ENCODE measurements around the gene PXDN. TPM values are rescaled to one million over a fixed set of nuclear protein-coding genes. Genes with fewer than 3 reads are reported as not detected.
"Not testable (repeated sequence)": the region's sequence is repeated elsewhere in the genome, so short reads cannot be mapped to it uniquely, and the experiment has no call there.

Gene PXDN
- total RNA-seq, 2 experiments from 2014 or later: 0.05 TPM; not detected in 1

- intact Hi-C loops (cut with micrococcal nuclease): no loop called here
- CTCF ChIA-PET: interaction anchor here (0.6 kb wide), 1 partner anchor 1051 kb away, joined by 3 read pairs; no protein-coding TSS in a partner anchor
- H3K36me3 Mint-ChIP-seq (ENCODE audit: low read depth): no peaks in the 10 kb centered on the region
- H3K4me3 Mint-ChIP-seq: no peak overlapping the region
- H3K27me3 Mint-ChIP-seq (ENCODE audit: low read depth): peaks cover 23% of the 10 kb centered on the region
- no peak overlapping the region for H3K27ac Mint-ChIP-seq
- no peak for DNase-seq
- no peaks in the 10 kb centered on the region for H3K9me3 Mint-ChIP-seq
- peaks cover 5% of the 10 kb centered on the region for H3K4me1 Mint-ChIP-seq (ENCODE audit: low read depth)
Measured at GRCh38 chr2:1739961-1740715, 4.2 kb downstream of the PXDN start.

- no peak overlapping the region for H3K27ac Mint-ChIP-seq
- H3K4me1 Mint-ChIP-seq (ENCODE audit: low read depth): peaks cover 3% of the 10 kb centered on the region
- peaks cover 18% of the 10 kb centered on the region for H3K27me3 Mint-ChIP-seq (ENCODE audit: low read depth)
- CTCF ChIA-PET: interaction anchor here (0.6 kb wide), 1 partner anchor 1050 kb away, joined by 3 read pairs; no protein-coding TSS in a partner anchor
- no peaks in the 10 kb centered on the region for H3K9me3 Mint-ChIP-seq
- no peak overlapping the region for H3K4me3 Mint-ChIP-seq
- H3K36me3 Mint-ChIP-seq (ENCODE audit: low read depth): no peaks in the 10 kb centered on the region
- intact Hi-C loops (cut with micrococcal nuclease): no loop called here
- DNase-seq: no peak
Measured at GRCh38 chr2:1739322-1739957, 4.9 kb downstream of the PXDN start.

GRCh38 chr2:1738646-1739302 lies 5.5 kb downstream of the PXDN start:
- DNase-seq: no peak
- Mint-ChIP-seq H3K27ac (no peak overlapping the region), H3K36me3 (ENCODE audit: low read depth) (no peaks in the 10 kb centered on the region), H3K27me3 (ENCODE audit: low read depth) (peaks cover 18% of the 10 kb centered on the region), H3K9me3 (no peaks in the 10 kb centered on the region), H3K4me1 (ENCODE audit: low read depth) (peaks cover 3% of the 10 kb centered on the region), H3K4me3 (no peak overlapping the region)
- intact Hi-C loops (cut with micrococcal nuclease): no loop called here
- CTCF ChIA-PET: interaction anchor here (0.7 kb wide), 1 partner anchor 9 kb away, joined by 4 read pairs; no protein-coding TSS in a partner anchor

GRCh38 chr2:1738163-1738562 lies 6.2 kb downstream of the PXDN start:
- Mint-ChIP-seq H3K4me1 (ENCODE audit: low read depth) (peaks cover 3% of the 10 kb centered on the region), H3K4me3 (no peak overlapping the region), H3K36me3 (ENCODE audit: low read depth) (no peaks in the 10 kb centered on the region), H3K9me3 (no peaks in the 10 kb centered on the region), H3K27ac (no peak overlapping the region), H3K27me3 (ENCODE audit: low read depth) (peaks cover 18% of the 10 kb centered on the region)
- CTCF ChIA-PET: interaction anchor here (0.7 to 0.8 kb wide), 2 partner anchors 8 to 13 kb away, joined by 3 to 4 read pairs; no protein-coding TSS in a partner anchor
- no peak for DNase-seq
- intact Hi-C loops (cut with micrococcal nuclease): no loop called here

GRCh38 chr2:1736997-1737480 lies 7.3 kb downstream of the PXDN start:
- no peak overlapping the region for H3K27ac Mint-ChIP-seq
- no peak overlapping the region for H3K4me3 Mint-ChIP-seq
- H3K9me3 Mint-ChIP-seq: no peaks in the 10 kb centered on the region
- CTCF ChIA-PET: interaction anchor here (0.7 kb wide), 1 partner anchor 1373 kb away, joined by 5 read pairs; no protein-coding TSS in a partner anchor
- H3K36me3 Mint-ChIP-seq (ENCODE audit: low read depth): no peaks in the 10 kb centered on the region
- intact Hi-C loops (cut with micrococcal nuclease): no loop called here
- H3K4me1 Mint-ChIP-seq (ENCODE audit: low read depth): no peaks in the 10 kb centered on the region
- H3K27me3 Mint-ChIP-seq (ENCODE audit: low read depth): peaks cover 11% of the 10 kb centered on the region
- no peak for DNase-seq

- CTCF ChIA-PET: no interaction called here
- DNase-seq: no peak
- Mint-ChIP-seq H3K36me3 (ENCODE audit: low read depth) (no peaks in the 10 kb centered on the region), H3K4me1 (ENCODE audit: low read depth) (no peaks in the 10 kb centered on the region), H3K4me3 (no peak overlapping the region), H3K27ac (no peak overlapping the region), H3K9me3 (no peaks in the 10 kb centered on the region), H3K27me3 (ENCODE audit: low read depth) (peaks cover 9% of the 10 kb centered on the region)
- intact Hi-C loops (cut with micrococcal nuclease): no loop called here
Measured at GRCh38 chr2:1736045-1736444, 8.3 kb downstream of the PXDN start.

GRCh38 chr2:1733298-1733697 lies 11.0 kb downstream of the PXDN start:
- H3K4me1 Mint-ChIP-seq (ENCODE audit: low read depth); H3K9me3 Mint-ChIP-seq; H3K4me3 Mint-ChIP-seq; H3K27me3 Mint-ChIP-seq (ENCODE audit: low read depth); H3K36me3 Mint-ChIP-seq (ENCODE audit: low read depth); intact Hi-C loops (cut with micrococcal nuclease); H3K27ac Mint-ChIP-seq; CTCF ChIA-PET; DNase-seq: not testable (repeated sequence)

- Mint-ChIP-seq H3K4me3 (no peak overlapping the region), H3K9me3 (no peaks in the 10 kb centered on the region), H3K36me3 (ENCODE audit: low read depth) (no peaks in the 10 kb centered on the region), H3K27ac (no peak overlapping the region), H3K27me3 (ENCODE audit: low read depth) (peaks cover 9% of the 10 kb centered on the region), H3K4me1 (ENCODE audit: low read depth) (no peaks in the 10 kb centered on the region)
- intact Hi-C loops (cut with micrococcal nuclease): no loop called here
- no peak for DNase-seq
- CTCF ChIA-PET: no interaction called here
Measured at GRCh38 chr2:1731963-1732768, 12.1 kb downstream of the PXDN start.

- Mint-ChIP-seq H3K4me3 (no peak overlapping the region), H3K36me3 (ENCODE audit: low read depth) (no peaks in the 10 kb centered on the region), H3K9me3 (no peaks in the 10 kb centered on the region), H3K27me3 (ENCODE audit: low read depth) (peaks cover 9% of the 10 kb centered on the region), H3K27ac (no peak overlapping the region), H3K4me1 (ENCODE audit: low read depth) (no peaks in the 10 kb centered on the region)
- intact Hi-C loops (cut with micrococcal nuclease): no loop called here
- CTCF ChIA-PET: interaction anchor here (0.8 kb wide), 1 partner anchor 19 kb away, joined by 3 read pairs; no protein-coding TSS in a partner anchor
- no peak for DNase-seq
Measured at GRCh38 chr2:1731447-1731962, 12.8 kb downstream of the PXDN start.

GRCh38 chr2:1730015-1730927 lies 14.0 kb downstream of the PXDN start:
- no peak for DNase-seq
- H3K27me3 Mint-ChIP-seq (ENCODE audit: low read depth): peaks cover 4% of the 10 kb centered on the region
- H3K27ac Mint-ChIP-seq: no peak overlapping the region
- CTCF ChIA-PET: interaction anchor here (0.6 to 1.3 kb wide), 3 partner anchors 8 to 39 kb away, joined by 3 to 4 read pairs (median 3); no protein-coding TSS in a partner anchor
- H3K36me3 Mint-ChIP-seq (ENCODE audit: low read depth): no peaks in the 10 kb centered on the region
- no peaks in the 10 kb centered on the region for H3K4me1 Mint-ChIP-seq (ENCODE audit: low read depth)
- no peak overlapping the region for H3K4me3 Mint-ChIP-seq
- H3K9me3 Mint-ChIP-seq: no peaks in the 10 kb centered on the region
- intact Hi-C loops (cut with micrococcal nuclease): no loop called here

- H3K4me3 Mint-ChIP-seq: no peak overlapping the region
- H3K36me3 Mint-ChIP-seq (ENCODE audit: low read depth): no peaks in the 10 kb centered on the region
- no peaks in the 10 kb centered on the region for H3K4me1 Mint-ChIP-seq (ENCODE audit: low read depth)
- no peak overlapping the region for H3K27ac Mint-ChIP-seq
- DNase-seq: no peak
- H3K9me3 Mint-ChIP-seq: no peaks in the 10 kb centered on the region
- CTCF ChIA-PET: no interaction called here
- H3K27me3 Mint-ChIP-seq (ENCODE audit: low read depth): peaks cover 4% of the 10 kb centered on the region
- intact Hi-C loops (cut with micrococcal nuclease): no loop called here
Measured at GRCh38 chr2:1729242-1729641, 15.1 kb downstream of the PXDN start.

Measured in activated naive CD4-positive, alpha-beta T cell treated with anti-CD3 and anti-CD28 coated beads for 36 hours (primary cell).